ENCODE data around the gene AKAP13. TPM values are rescaled to one million over a fixed set of nuclear protein-coding genes. Genes with fewer than 3 reads are reported as not detected.

Gene AKAP13
- polyA plus RNA-seq, 3 donors: 47.9 to 99.7 (median 92.6) TPM

DNA sequence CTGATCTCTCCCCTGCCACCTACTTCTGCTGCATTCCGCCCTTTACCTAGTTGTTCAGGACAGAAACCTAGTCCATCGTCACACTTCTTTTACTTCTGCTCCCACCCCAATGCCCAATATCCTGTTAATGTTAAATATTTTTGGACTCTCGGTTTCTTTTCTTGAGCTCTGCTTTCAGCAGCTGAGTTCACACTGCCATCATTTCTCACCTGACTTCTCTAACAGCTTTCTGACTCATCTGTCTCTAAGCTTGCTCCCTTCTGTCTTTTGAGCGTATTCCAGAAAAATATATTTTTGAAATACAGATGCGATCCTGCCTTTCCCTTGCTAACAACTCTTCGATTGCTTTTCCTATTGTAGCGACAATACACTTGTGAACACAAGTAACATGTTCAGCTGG lies 231.0 kb downstream of the AKAP13 start:
- no peaks in the 10 kb centered on the region for H3K9me3 ChIP-seq (replicated peaks in 1 of 2; ENCODE audit: control insufficient read depth in 1 of 2, insufficient read depth in 1 of 2, low read length in 2 of 2)
- no peak overlapping the region for H3K4me2 ChIP-seq (replicated peaks; ENCODE audit: extremely low read depth, low read length, poor library complexity, severe bottlenecking)
- H2AFZ ChIP-seq (ENCODE audit: insufficient read depth, low read depth, low read length, poor library complexity, severe bottlenecking): no peak overlapping the region
- peaks cover 62 to 94% of the 10 kb centered on the region in 2 donors for H3K36me3 ChIP-seq (replicated peaks in 1 of 2; ENCODE audit: control insufficient read depth in 1 of 2, insufficient read depth in 2 of 2, low read length in 2 of 2)
- intact Hi-C loops (cut with micrococcal nuclease): no loop called here
- peaks cover 95% of the 10 kb centered on the region for H3K79me2 ChIP-seq (ENCODE audit: insufficient read depth, low read length)
- H3K27me3 Mint-ChIP-seq (ENCODE audit: low read depth in 3 of 3): no peaks in the 10 kb centered on the region
- DNase-seq: no peak
- no peaks in the 10 kb centered on the region for H3K27me3 ChIP-seq (ENCODE audit: control insufficient read depth in 2 of 2, insufficient read depth in 2 of 2, low read length in 2 of 2)
- peak overlapping the region in 1 of 2 donors; percentile 35 for H3K27ac ChIP-seq (ENCODE audit: low read depth in 1 of 2, low read length in 2 of 2)
- peaks cover 22 to 41% of the 10 kb centered on the region in 2 donors for H3K36me3 Mint-ChIP-seq
- H3K4me1 ChIP-seq (ENCODE audit: control insufficient read depth in 1 of 2, insufficient read depth in 2 of 2, low read length in 2 of 2): peaks cover 8 to 9% of the 10 kb centered on the region in 2 donors
- peak overlapping the region in 6 of 7 donors; percentile 1 to 82 (median 8) for H3K27ac Mint-ChIP-seq
- no peak overlapping the region for H3K9ac ChIP-seq (ENCODE audit: insufficient read depth, low read length, poor library complexity, severe bottlenecking)
- H3K4me3 Mint-ChIP-seq: no peak overlapping the region
- no peak overlapping the region for H3K4me3 ChIP-seq (replicated peaks in 1 of 3; ENCODE audit: low read depth in 2 of 3, low read length in 3 of 3)
- H3K9me3 Mint-ChIP-seq: no peaks in the 10 kb centered on the region
- H4K20me1 ChIP-seq (ENCODE audit: insufficient read depth, low read length): peaks cover 98% of the 10 kb centered on the region
- no peak for TF ChIP-seq CTCF (IDR thresholded peaks at IDR 0.05)
- peaks cover 25% of the 10 kb centered on the region for H3K4me1 Mint-ChIP-seq
- 100% methylated on average over 5 of the region's 7 CpGs for WGBS (ENCODE audit: insufficient coverage)

GRCh38 chr15:85614059-85614458 lies 233.7 kb downstream of the AKAP13 start:
- H4K20me1 ChIP-seq (ENCODE audit: insufficient read depth, low read length): peaks cover 98% of the 10 kb centered on the region
- Mint-ChIP-seq H3K4me1 (peaks cover 24% of the 10 kb centered on the region), H3K9me3 (no peaks in the 10 kb centered on the region), H3K4me3 (no peak overlapping the region), H3K27me3 (ENCODE audit: low read depth in 3 of 3) (no peaks in the 10 kb centered on the region), H3K36me3 (peaks cover 15 to 47% of the 10 kb centered on the region in 2 donors), H3K27ac (peak overlapping the region in 5 of 7 donors; percentile 34 to 80 (median 70))
- no peaks in the 10 kb centered on the region for H3K27me3 ChIP-seq (ENCODE audit: control insufficient read depth in 2 of 2, insufficient read depth in 2 of 2, low read length in 2 of 2)
- H3K4me3 ChIP-seq (replicated peaks in 1 of 3; ENCODE audit: low read depth in 2 of 3, low read length in 3 of 3): no peak overlapping the region
- TF ChIP-seq CTCF (IDR thresholded peaks at IDR 0.05): no peak
- WGBS (ENCODE audit: insufficient coverage): 87% methylated on average over 4 of the region's 5 CpGs
- H3K9ac ChIP-seq (ENCODE audit: insufficient read depth, low read length, poor library complexity, severe bottlenecking): no peak overlapping the region
- H3K9me3 ChIP-seq (replicated peaks in 1 of 2; ENCODE audit: control insufficient read depth in 1 of 2, insufficient read depth in 1 of 2, low read length in 2 of 2): no peaks in the 10 kb centered on the region
- H3K36me3 ChIP-seq (replicated peaks in 1 of 2; ENCODE audit: control insufficient read depth in 1 of 2, insufficient read depth in 2 of 2, low read length in 2 of 2): peaks cover 50 to 86% of the 10 kb centered on the region in 2 donors
- no peak for DNase-seq
- no peak overlapping the region for H2AFZ ChIP-seq (ENCODE audit: insufficient read depth, low read depth, low read length, poor library complexity, severe bottlenecking)
- intact Hi-C loops (cut with micrococcal nuclease): no loop called here
- peak overlapping the region in 1 of 2 donors; percentile 44 for H3K27ac ChIP-seq (ENCODE audit: low read depth in 1 of 2, low read length in 2 of 2)
- peaks cover 24 to 36% of the 10 kb centered on the region in 2 donors for H3K4me1 ChIP-seq (ENCODE audit: control insufficient read depth in 1 of 2, insufficient read depth in 2 of 2, low read length in 2 of 2)
- H3K79me2 ChIP-seq (ENCODE audit: insufficient read depth, low read length): peaks cover 91% of the 10 kb centered on the region
- no peak overlapping the region for H3K4me2 ChIP-seq (replicated peaks; ENCODE audit: extremely low read depth, low read length, poor library complexity, severe bottlenecking)
